Measurements from ENCODE around the gene ABLIM1. TPM values are rescaled to one million over a fixed set of nuclear protein-coding genes. Genes with fewer than 3 reads are reported as not detected.

The ABLIM1 gene
- total RNA-seq, 1 donor from 2014 or later: 87.7 TPM

DNA sequence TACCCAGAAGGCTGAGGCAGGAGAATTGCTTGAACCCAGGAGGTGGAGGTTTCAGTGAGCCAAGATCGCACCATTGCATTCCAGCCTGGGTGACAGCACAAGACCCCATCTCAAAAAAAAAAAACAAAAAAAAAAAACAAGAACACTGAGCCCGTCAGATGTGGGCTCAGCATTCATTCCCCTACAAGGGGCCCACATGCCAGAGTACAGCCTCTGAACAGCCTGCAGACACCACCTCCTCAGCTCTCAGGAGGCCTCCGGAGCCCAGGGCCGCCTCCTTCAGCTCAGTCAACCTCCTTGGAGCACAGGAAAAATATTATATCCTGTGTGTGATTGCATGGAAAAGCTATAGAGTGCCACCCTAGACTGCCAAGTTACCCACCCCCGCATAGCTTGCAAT is 112.3 kb downstream of the ABLIM1 start:
- Histone ChIP-seq H3K9me3 (no peaks in the 10 kb centered on the region), H3K36me3 (no peaks in the 10 kb centered on the region), H3K27me3 (no peaks in the 10 kb centered on the region), H3K27ac (no peak overlapping the region), H3K4me3 (no peak overlapping the region), H3K4me1 (no peaks in the 10 kb centered on the region)
- TF ChIP-seq, protein P1, sequence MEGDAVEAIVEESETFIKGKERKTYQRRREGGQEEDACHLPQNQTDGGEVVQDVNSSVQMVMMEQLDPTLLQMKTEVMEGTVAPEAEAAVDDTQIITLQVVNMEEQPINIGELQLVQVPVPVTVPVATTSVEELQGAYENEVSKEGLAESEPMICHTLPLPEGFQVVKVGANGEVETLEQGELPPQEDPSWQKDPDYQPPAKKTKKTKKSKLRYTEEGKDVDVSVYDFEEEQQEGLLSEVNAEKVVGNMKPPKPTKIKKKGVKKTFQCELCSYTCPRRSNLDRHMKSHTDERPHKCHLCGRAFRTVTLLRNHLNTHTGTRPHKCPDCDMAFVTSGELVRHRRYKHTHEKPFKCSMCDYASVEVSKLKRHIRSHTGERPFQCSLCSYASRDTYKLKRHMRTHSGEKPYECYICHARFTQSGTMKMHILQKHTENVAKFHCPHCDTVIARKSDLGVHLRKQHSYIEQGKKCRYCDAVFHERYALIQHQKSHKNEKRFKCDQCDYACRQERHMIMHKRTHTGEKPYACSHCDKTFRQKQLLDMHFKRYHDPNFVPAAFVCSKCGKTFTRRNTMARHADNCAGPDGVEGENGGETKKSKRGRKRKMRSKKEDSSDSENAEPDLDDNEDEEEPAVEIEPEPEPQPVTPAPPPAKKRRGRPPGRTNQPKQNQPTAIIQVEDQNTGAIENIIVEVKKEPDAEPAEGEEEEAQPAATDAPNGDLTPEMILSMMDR (IDR thresholded peaks at IDR 0.05): no peak
- intact Hi-C loops (cut with DNase I): no loop called here
- DNase-seq (ENCODE audit: low spot score in 2 of 2): no peak

DNA sequence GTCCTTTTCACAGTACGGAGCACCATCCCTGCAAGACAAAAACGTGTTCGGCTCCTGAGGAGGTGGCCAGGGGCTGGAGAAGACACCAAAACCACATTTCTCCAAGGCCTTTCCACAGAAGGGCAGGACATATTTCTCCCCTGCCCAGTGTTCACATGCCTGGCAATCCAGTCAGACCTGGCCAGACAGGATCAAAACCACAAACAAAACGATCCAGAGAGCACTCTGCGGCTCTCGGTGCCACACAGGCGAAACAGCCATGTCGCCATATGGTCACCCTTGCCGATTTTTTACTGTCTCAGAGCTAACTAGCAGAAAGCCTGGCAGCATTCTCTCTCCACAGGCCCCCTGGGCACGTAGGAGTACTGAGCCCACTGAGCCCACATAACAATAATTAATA is 113.0 kb downstream of the ABLIM1 start:
- DNase-seq (ENCODE audit: low spot score in 2 of 2): no peak
- intact Hi-C loops (cut with DNase I): no loop called here
- TF ChIP-seq, protein P1 (IDR thresholded peaks at IDR 0.05): no peak
- no peaks in the 10 kb centered on the region for H3K27me3 ChIP-seq
- H3K36me3 ChIP-seq: no peaks in the 10 kb centered on the region
- H3K27ac ChIP-seq: no peak overlapping the region
- H3K9me3 ChIP-seq: no peaks in the 10 kb centered on the region
- H3K4me1 ChIP-seq: no peaks in the 10 kb centered on the region
- no peak overlapping the region for H3K4me3 ChIP-seq

DNA sequence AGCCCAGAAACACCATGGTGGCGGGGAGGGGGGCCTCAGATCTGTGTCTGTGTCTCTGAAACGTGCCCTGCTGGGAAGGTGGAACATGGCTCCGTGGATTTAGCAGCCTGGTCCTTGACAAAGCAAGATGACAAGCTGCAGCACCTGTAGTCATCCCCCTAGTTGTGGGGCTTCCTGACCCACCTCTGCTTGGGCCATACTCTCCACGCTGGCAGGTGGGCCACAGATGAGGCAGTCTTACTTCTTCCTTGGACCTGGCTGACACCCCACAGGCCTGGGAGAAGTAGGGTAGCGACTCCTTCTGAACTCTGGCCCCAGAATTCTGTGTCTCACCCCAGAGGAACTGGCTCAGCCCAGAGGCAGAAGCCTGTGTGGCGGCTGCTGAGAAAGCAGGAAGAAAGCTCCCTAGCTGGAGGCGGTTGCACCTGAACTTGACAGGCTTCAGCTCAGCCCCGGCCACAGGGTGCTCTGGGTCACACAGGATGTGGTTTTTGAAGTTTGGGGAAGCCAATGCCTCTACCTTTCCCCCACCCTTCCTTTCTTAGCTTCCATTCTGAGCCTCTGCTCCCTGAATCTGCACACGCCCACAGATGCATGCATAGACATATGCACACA is 113.9 kb downstream of the ABLIM1 start:
- intact Hi-C loops (cut with DNase I): no loop called here
- Histone ChIP-seq H3K4me1 (no peaks in the 10 kb centered on the region), H3K9me3 (no peaks in the 10 kb centered on the region), H3K36me3 (no peaks in the 10 kb centered on the region), H3K27ac (no peak overlapping the region), H3K27me3 (no peaks in the 10 kb centered on the region), H3K4me3 (no peak overlapping the region)
- TF ChIP-seq, protein P1 (IDR thresholded peaks at IDR 0.05): no peak
- DNase-seq (ENCODE audit: low spot score in 2 of 2): peak in 1 of 2 donors; percentile 70

DNA sequence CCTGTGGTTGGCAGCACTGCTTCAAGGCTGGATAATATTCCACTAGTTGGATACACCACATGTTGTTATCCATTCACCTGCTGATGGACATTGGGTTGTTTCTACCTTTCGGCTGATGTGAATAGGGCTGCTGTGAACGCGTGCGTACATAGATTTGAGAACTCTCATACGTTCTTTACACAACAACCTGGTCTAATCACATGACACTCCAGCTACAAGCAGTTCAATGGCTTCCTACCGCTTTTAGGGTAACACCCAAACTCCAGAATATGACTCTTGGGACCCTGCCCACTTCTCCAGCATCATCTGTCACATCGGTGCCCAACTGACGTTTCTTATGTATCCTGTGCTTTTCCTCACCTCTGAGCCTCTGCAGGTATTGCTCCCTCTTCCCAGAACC is 114.6 kb downstream of the ABLIM1 start:
- TF ChIP-seq, protein P1 (IDR thresholded peaks at IDR 0.05): no peak
- H3K27me3 ChIP-seq: no peaks in the 10 kb centered on the region
- no peaks in the 10 kb centered on the region for H3K4me1 ChIP-seq
- H3K9me3 ChIP-seq: no peaks in the 10 kb centered on the region
- no peaks in the 10 kb centered on the region for H3K36me3 ChIP-seq
- H3K27ac ChIP-seq: no peak overlapping the region
- H3K4me3 ChIP-seq: no peak overlapping the region
- intact Hi-C loops (cut with DNase I): no loop called here
- DNase-seq (ENCODE audit: low spot score in 2 of 2): no peak

DNA sequence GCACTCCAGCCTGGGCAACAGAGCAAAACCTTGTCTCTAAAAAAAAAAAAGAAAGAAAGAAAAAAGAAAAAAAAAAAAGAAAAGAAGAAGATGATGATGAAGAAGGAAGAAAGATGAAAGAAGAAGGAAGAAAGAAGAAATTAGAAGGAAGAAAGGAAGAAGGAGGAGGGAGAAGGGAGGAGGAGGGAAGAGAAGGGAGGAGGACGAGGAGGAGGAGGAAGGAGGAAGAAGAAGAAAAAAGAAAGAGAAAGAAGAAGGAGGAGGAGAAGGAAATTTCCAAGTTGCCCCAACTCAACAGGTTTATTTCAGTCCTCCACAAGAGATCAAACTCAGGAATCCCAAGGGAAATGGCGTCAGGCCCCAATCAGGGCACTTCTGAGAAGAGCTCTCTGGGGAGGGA is 115.7 kb downstream of the ABLIM1 start:
- intact Hi-C loops (cut with DNase I): no loop called here
- Histone ChIP-seq H3K4me3 (no peak overlapping the region), H3K9me3 (no peaks in the 10 kb centered on the region), H3K27me3 (no peaks in the 10 kb centered on the region), H3K36me3 (no peaks in the 10 kb centered on the region), H3K4me1 (no peaks in the 10 kb centered on the region), H3K27ac (peak overlapping the region in 1 of 2 donors; percentile 56)
- TF ChIP-seq, protein P1 (IDR thresholded peaks at IDR 0.05): no peak
- no peak for DNase-seq (ENCODE audit: low spot score in 2 of 2)

DNA sequence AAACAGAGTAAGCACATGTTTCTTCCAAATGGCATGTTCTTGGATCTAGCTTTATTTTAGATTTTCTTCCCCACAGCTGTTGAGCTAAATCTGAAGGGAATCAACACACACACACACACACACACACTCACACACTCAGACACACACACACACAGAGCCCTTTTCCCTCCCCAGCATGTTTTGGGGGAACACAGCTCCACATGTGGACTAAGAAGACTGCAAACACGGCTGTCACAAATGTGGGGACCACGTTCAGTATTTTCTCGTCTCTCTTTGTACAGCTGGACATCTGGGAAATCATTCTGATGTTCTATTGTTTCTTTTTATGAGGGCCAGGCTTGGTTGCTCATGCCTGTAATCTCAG is 116.3 kb downstream of the ABLIM1 start:
- DNase-seq (ENCODE audit: low spot score in 2 of 2): no peak
- Histone ChIP-seq H3K9me3 (no peaks in the 10 kb centered on the region), H3K4me3 (no peak overlapping the region), H3K27me3 (no peaks in the 10 kb centered on the region), H3K27ac (peak overlapping the region; percentile 56 to 63), H3K4me1 (no peaks in the 10 kb centered on the region), H3K36me3 (no peaks in the 10 kb centered on the region)
- TF ChIP-seq, protein P1 (IDR thresholded peaks at IDR 0.05): no peak
- intact Hi-C loops (cut with DNase I): no loop called here

Data from ascending aorta (tissue), 2 donors.